HepG2 (cell line): ENCODE data around the gene ALOXE3. TPM values are rescaled to one million over a fixed set of nuclear protein-coding genes. Genes with fewer than 3 reads are reported as not detected.

Experiments used
- ATAC-seq: fragments of 200-7000 bp; cut with Tn5 transposase; 3 replicates; pipeline ENCODE4 v1.9.1; 2020; ENCODE audit warnings: mild to moderate bottlenecking, moderate library complexity
- BruUV-seq: library from RNA; stranded (reverse); fragments of 400-500 nt; replicated peaks from 2 replicates; lab custom pipeline; 2021; lab: Mats Ljungman, UMichigan
- CTCF ChIA-PET: fragments of 300-600 bp; formaldehyde crosslinking; extraction: SDS; loops from one replicate; lab custom pipeline; 2021; ENCODE audit warnings: low total read pairs, inconsistent platforms, low intra/inter-chr PET ratio; lab: Yijun Ruan, JAX
- POLR2A ChIA-PET: fragments of 350-600 bp; sonication (Branson Sonifier 250); formaldehyde crosslinking; loops from one replicate; lab custom pipeline; 2020; ENCODE audit warnings: antibody characterized with exemption, inconsistent platforms; lab: Yijun Ruan, JAX
- DNase-seq: peaks from one replicate; pipeline ENCODE4 v3.0.0-alpha.2; 2015; ENCODE audit warnings: low spot score
- FAIRE-seq: peaks from 3 replicates; lab custom pipeline; 2011; peaks lifted over from hg19 to GRCh38; lab: Jason Lieb, UNC
- H2AFZ ChIP-seq: one replicate; pipeline ENCODE4 v1.6.1; 2011; ENCODE audit warnings: low read length, inconsistent platforms
- H3K27ac ChIP-seq: fragments of 300-600 bp; 3 replicates; pipeline ENCODE4 v1.8.0; 2011; ENCODE audit warnings: mixed run types, mild to moderate bottlenecking, mixed read lengths, low read length, inconsistent platforms; ENCODE audit not compliant: insufficient read depth; ENCODE audit errors: extremely low read length
- H3K27me3 ChIP-seq, 2 experiments: fragments of 200-600 bp in 1 of 2; 2 replicates in 1 of 2; 3 replicates in 1 of 2; pipeline versions ENCODE4 v1.6.0 to v1.8.0; 2011; ENCODE audit warnings: low read length in 2 of 2, mild to moderate bottlenecking in 2 of 2, moderate library complexity in 2 of 2, inconsistent platforms in 1 of 2; ENCODE audit not compliant: insufficient read depth in 2 of 2, control insufficient read depth in 1 of 2
- H3K36me3 ChIP-seq, 2 experiments: fragments of 200-600 bp in 1 of 2; replicated peaks in 1 of 2; 2 replicates in 1 of 2; 3 replicates in 1 of 2; pipeline versions ENCODE4 v1.5.1 to v1.8.0; 2011; ENCODE audit warnings: low read length in 2 of 2, inconsistent platforms in 1 of 2; ENCODE audit not compliant: insufficient read depth in 2 of 2, control insufficient read depth in 1 of 2
- H3K4me1 ChIP-seq: 2 replicates; pipeline ENCODE4 v1.5.1; 2012; ENCODE audit warnings: low read length, inconsistent platforms; ENCODE audit not compliant: insufficient read depth
- H3K4me2 ChIP-seq: 2 replicates; pipeline ENCODE4 v1.6.0; 2011; ENCODE audit warnings: low read depth, low read length, inconsistent platforms
- H3K4me3 ChIP-seq, 3 experiments: fragments of 200-600 bp in 1 of 3; sonication (generic), shearing (Covaris generic) in 1 of 3; replicated peaks in 1 of 3; 2 replicates each; pipeline ENCODE4 v1.5.1; 2011 to 2016; ENCODE audit warnings: low read length in 3 of 3, inconsistent platforms in 2 of 3, low read depth in 2 of 3, mild to moderate bottlenecking in 2 of 3, control low read depth in 1 of 3, mixed read lengths in 1 of 3; ENCODE audit not compliant: insufficient read depth in 1 of 3
- H3K79me2 ChIP-seq: one replicate; pipeline ENCODE4 v1.6.1; 2011; ENCODE audit warnings: low read length, inconsistent platforms; ENCODE audit not compliant: insufficient read depth
- H3K9ac ChIP-seq: 2 replicates; pipeline ENCODE4 v1.6.0; 2011; ENCODE audit warnings: mild to moderate bottlenecking, low read depth, low read length, inconsistent platforms; ENCODE audit not compliant: insufficient read depth
- H3K9me3 ChIP-seq: 2 replicates; pipeline ENCODE4 v1.5.1; 2012; ENCODE audit warnings: mild to moderate bottlenecking, low read length
- H4K20me1 ChIP-seq: 2 replicates; pipeline ENCODE4 v1.6.0; 2011; ENCODE audit warnings: inconsistent platforms, mild to moderate bottlenecking, low read length, moderate library complexity; ENCODE audit not compliant: insufficient read depth
- GZF1 ChIP-seq: sonication (generic); formaldehyde crosslinking; IDR thresholded peaks from 2 replicates; pipeline ENCODE4 v1.5.1; 2020; ENCODE audit warnings: mild to moderate bottlenecking, missing genetic modification reagents
- ISX ChIP-seq: sonication (generic); formaldehyde crosslinking; conservative IDR thresholded peaks from 2 replicates; pipeline ENCODE4 v1.5.0; 2020; ENCODE audit warnings: missing genetic modification reagents
- TOPORS ChIP-seq: sonication (generic); formaldehyde crosslinking; IDR thresholded peaks from 2 replicates; pipeline ENCODE4 v1.8.0; 2023; ENCODE audit warnings: mild to moderate bottlenecking, missing genetic modification reagents
- ZNF256 ChIP-seq: sonication (generic); formaldehyde crosslinking; conservative IDR thresholded peaks from 2 replicates; pipeline ENCODE4 v1.4.0; 2020; ENCODE audit warnings: missing genetic modification reagents
- ZNF343 ChIP-seq: sonication (generic); formaldehyde crosslinking; IDR thresholded peaks from 2 replicates; pipeline ENCODE4 v1.4.0; 2020; ENCODE audit warnings: mild to moderate bottlenecking, missing genetic modification reagents
- WGBS: methylation state at CpG from one replicate; pipeline ENCODE4 v1.1.6; 2017; ENCODE audit warnings: low lambda C conversion rate; 5-methylcytosine and 5-hydroxymethylcytosine counted together
- in situ Hi-C: cut with HindIII; loops from 2 replicates; pipeline ENCODE4 v1.10.0; 2017; ENCODE audit warnings: low pct_unique_long_range_greater_than_20kb; ENCODE audit not compliant: extremely low pct_ligation_motif_present
- intact Hi-C: fragments of 100-400 bp; cut with micrococcal nuclease; formaldehyde crosslinking; loops from one replicate; pipeline ENCODE4 v1.10.0; 2022; ENCODE audit not compliant: unreplicated experiment
- polyA plus RNA-seq, 8 experiments: library from polyadenylated mRNA; depleted of rRNA in 3 of 8; stranded (reverse) in 7 of 8; unstranded in 1 of 8; fragments of >200 nt; fragmentation: Illumina TruSeq in 4 of 8; extraction: Trizol in 4 of 8; gene quantifications; 2 replicates each; pipeline versions ENCODE4 v1.2.1 to v1.2.3, GENCODE V29; 2011 to 2016; ENCODE audit warnings: low read depth in 4 of 8, missing spikeins in 1 of 8, mixed read lengths in 1 of 8; ENCODE audit not compliant: insufficient read depth in 1 of 8
- total RNA-seq, 5 experiments: library from RNA; depleted of rRNA; stranded (reverse); fragments of >200 nt; fragmentation: Illumina TruSeq; extraction: Trizol; gene quantifications; 2 replicates each; pipeline ENCODE4 v1.2.3, GENCODE V29; 2016; ENCODE audit warnings: low read depth in 1 of 5
- TF ChIP-seq, protein P1 (sequence below): sonication (generic); formaldehyde crosslinking; IDR thresholded peaks from 2 replicates; pipeline ENCODE4 v1.4.0; 2020; ENCODE audit warnings: missing genetic modification reagents, borderline replicate concordance
- TF ChIP-seq, protein P2 (sequence below): sonication (generic); formaldehyde crosslinking; IDR thresholded peaks from 2 replicates; pipeline ENCODE4 v1.9.0; 2022; ENCODE audit warnings: missing genetic modification reagents, mild to moderate bottlenecking, borderline replicate concordance
- TF ChIP-seq, protein P3 (sequence below): sonication (generic); formaldehyde crosslinking; IDR thresholded peaks from 2 replicates; pipeline ENCODE4 v1.4.0; 2020; ENCODE audit warnings: missing genetic modification reagents, mild to moderate bottlenecking, borderline replicate concordance

Gene ALOXE3
- total and polyA plus RNA-seq, 2 of the 13 experiments (the other 11 are each of a cell fraction or from before 2014, with no cell fraction given), result 0.07 TPM; not detected in 1

DNA sequence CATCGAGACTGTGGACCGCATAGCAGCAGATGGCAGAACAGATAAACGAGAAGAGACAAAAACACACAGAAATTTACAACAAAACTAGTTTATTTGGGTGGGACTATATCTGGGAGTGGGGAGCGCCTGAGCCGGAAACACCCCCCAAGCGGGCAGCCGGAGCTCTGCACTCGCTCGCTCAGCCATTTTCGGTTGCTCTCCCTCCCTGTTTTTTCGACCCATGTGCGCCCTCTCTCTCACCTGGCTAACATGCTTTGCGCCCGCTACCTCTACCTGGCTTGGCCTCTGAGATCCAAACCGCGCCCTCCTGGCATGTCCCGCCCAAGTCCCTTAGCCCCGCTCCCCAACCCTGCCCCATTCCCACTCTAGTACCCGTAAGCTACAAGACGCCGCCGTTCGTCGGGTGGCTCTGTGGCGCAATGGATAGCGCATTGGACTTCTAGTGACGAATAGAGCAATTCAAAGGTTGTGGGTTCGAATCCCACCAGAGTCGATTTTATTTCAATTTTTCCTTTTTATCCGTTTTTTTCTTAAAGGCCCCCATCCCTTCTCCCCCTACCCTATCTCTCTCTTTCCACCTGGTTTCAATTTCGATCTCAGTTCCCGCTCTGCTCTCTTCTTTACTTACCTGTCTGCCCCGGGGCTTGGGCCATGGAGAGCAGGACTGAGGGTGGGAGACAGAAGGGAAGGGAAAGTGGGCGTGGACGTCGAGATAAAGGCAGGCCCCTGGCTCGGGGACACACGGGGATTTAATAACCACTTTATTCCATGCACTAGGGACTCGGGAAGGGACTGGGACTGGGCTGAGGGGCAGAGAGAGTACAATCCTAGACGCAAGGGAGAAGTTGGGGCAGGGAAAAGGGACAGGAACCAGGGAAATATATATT is 2.4 kb upstream of the ALOXE3 start:
- Histone ChIP-seq H4K20me1 (peaks cover 13% of the 10 kb centered on the region; the same call in 1 of the 2 replicates), H3K27ac (peak overlapping the region; percentile 33), H2AFZ (no peak overlapping the region), H3K27me3 (peaks cover 5 to 54% of the 10 kb centered on the region in 2 experiments), H3K9me3 (no peaks in the 10 kb centered on the region), H3K4me1 (peaks cover 67% of the 10 kb centered on the region), H3K4me2 (peak overlapping the region; percentile 100), H3K4me3 (peak overlapping the region; percentile 48 to 95 (median 68)), H3K9ac (peak overlapping the region; percentile 31), H3K79me2 (no peaks in the 10 kb centered on the region), H3K36me3 (no peaks in the 10 kb centered on the region)
- WGBS, result 1% methylated on average over 40 of the region's 40 CpGs
- intact Hi-C loops, result loop anchor here (1.0 kb wide), 1 partner anchor 38 kb away; no protein-coding TSS in a partner anchor
- no peak for DNase-seq
- BruUV-seq, result no TSS peak
- ATAC-seq, result peak; percentile 2; the same call in 1 of the 3 replicates
- ChIA-PET POLR2A (interaction anchor here (0.6 to 5.1 kb wide), 8 partner anchors 19 to 1410 kb away, joined by 3 to 35 read pairs (median 5); partner anchors contain the start of gene BORCS6), CTCF (interaction anchor here (1.1 to 1.4 kb wide), 2 partner anchors 38 to 65 kb away, joined by 3 to 4 read pairs; no protein-coding TSS in a partner anchor)
- no peak for FAIRE-seq
- in situ Hi-C loops, result loop anchor here (5.0 to 10.0 kb wide), 3 partner anchors 37 to 182 kb away; no protein-coding TSS in a partner anchor
- 0 out of 2 replicates have a peak, but pooled peaks have one; percentile 40 for TF ChIP-seq ZNF256
- TF ChIP-seq, protein P1, sequence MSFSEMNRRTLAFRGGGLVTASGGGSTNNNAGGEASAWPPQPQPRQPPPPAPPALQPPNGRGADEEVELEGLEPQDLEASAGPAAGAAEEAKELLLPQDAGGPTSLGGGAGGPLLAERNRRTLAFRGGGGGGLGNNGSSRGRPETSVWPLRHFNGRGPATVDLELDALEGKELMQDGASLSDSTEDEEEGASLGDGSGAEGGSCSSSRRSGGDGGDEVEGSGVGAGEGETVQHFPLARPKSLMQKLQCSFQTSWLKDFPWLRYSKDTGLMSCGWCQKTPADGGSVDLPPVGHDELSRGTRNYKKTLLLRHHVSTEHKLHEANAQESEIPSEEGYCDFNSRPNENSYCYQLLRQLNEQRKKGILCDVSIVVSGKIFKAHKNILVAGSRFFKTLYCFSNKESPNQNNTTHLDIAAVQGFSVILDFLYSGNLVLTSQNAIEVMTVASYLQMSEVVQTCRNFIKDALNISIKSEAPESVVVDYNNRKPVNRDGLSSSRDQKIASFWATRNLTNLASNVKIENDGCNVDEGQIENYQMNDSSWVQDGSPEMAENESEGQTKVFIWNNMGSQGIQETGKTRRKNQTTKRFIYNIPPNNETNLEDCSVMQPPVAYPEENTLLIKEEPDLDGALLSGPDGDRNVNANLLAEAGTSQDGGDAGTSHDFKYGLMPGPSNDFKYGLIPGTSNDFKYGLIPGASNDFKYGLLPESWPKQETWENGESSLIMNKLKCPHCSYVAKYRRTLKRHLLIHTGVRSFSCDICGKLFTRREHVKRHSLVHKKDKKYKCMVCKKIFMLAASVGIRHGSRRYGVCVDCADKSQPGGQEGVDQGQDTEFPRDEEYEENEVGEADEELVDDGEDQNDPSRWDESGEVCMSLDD (CRISPR knock-in tag), result no peak
- 0 out of 2 replicates have a peak, but pooled peaks have one; percentile 25 for TF ChIP-seq TOPORS (CRISPR knock-in tag)
- TF ChIP-seq, protein P2, sequence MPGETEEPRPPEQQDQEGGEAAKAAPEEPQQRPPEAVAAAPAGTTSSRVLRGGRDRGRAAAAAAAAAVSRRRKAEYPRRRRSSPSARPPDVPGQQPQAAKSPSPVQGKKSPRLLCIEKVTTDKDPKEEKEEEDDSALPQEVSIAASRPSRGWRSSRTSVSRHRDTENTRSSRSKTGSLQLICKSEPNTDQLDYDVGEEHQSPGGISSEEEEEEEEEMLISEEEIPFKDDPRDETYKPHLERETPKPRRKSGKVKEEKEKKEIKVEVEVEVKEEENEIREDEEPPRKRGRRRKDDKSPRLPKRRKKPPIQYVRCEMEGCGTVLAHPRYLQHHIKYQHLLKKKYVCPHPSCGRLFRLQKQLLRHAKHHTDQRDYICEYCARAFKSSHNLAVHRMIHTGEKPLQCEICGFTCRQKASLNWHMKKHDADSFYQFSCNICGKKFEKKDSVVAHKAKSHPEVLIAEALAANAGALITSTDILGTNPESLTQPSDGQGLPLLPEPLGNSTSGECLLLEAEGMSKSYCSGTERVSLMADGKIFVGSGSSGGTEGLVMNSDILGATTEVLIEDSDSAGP (CRISPR knock-in tag), result peak; percentile 64; the same call in 1 of the 2 replicates
- TF ChIP-seq GZF1 (CRISPR knock-in tag), result no peak
- no peak for TF ChIP-seq ZNF343 (CRISPR knock-in tag)
- TF ChIP-seq ISX, result 0 out of 2 replicates have a peak, but pooled peaks have one; percentile 16
- TF ChIP-seq, protein P3, sequence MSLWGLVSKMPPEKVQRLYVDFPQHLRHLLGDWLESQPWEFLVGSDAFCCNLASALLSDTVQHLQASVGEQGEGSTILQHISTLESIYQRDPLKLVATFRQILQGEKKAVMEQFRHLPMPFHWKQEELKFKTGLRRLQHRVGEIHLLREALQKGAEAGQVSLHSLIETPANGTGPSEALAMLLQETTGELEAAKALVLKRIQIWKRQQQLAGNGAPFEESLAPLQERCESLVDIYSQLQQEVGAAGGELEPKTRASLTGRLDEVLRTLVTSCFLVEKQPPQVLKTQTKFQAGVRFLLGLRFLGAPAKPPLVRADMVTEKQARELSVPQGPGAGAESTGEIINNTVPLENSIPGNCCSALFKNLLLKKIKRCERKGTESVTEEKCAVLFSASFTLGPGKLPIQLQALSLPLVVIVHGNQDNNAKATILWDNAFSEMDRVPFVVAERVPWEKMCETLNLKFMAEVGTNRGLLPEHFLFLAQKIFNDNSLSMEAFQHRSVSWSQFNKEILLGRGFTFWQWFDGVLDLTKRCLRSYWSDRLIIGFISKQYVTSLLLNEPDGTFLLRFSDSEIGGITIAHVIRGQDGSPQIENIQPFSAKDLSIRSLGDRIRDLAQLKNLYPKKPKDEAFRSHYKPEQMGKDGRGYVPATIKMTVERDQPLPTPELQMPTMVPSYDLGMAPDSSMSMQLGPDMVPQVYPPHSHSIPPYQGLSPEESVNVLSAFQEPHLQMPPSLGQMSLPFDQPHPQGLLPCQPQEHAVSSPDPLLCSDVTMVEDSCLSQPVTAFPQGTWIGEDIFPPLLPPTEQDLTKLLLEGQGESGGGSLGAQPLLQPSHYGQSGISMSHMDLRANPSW (CRISPR knock-in tag), result no peak
